Astrocyte of the hippocampus (primary cell): Measurements from ENCODE around the gene CYP4B1.
"Not testable (repeated sequence)": the region's sequence is repeated elsewhere in the genome, so short reads cannot be mapped to it uniquely, and the experiment has no call there.

Experiments
- DNase-seq: peaks from one replicate; pipeline ENCODE4 v3.0.0; 2011; ENCODE audit warnings: low read depth, low spot score

The CYP4B1 gene

DNA sequence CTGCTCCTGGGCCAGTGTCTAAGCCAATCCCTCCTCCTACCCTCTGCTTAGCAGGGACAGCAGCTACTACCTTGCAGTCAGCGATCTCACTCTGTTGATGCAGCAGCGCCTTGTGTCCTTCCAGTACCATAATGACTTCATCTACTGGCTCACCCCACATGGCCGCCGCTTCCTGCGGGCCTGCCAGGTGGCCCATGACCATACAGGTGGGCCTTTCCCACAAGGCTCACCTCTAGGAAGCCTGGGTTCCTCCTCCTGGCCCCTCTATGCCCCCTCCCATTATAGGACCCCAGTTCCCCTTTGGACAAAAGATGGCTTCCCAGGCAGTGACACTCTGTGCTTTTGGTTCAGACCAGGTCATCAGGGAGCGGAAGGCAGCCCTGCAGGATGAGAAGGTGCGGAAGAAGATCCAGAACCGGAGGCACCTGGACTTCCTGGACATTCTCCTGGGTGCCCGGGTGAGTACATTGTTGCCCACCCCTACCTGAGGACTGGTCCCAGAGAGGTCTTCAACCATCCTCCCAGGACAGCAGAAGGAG is 15.1 kb downstream of the CYP4B1 start:
- no peak for DNase-seq

- no peak for DNase-seq
Observed at GRCh38 chr1:46815133-46815532, 16.3 kb downstream of the CYP4B1 start.

DNA sequence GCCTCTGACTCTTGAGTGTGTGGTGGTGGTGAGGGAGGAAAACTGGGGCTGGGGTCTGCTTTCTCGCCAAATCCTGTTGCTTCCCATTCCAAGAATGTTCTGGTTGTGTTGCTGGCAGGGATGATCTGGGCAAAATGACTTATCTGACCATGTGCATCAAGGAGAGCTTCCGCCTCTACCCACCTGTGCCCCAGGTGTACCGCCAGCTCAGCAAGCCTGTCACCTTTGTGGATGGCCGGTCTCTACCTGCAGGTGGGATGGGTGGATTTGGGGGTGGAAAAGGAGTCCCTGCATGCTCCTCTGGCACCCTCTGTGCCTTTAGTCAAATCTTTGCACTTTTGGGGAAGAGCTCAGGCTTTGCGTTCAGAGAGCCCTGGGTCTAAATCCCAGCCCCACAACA is 18.1 kb downstream of the CYP4B1 start:
- DNase-seq = no peak

- DNase-seq = no peak
Observed at GRCh38 chr1:46817814-46818213, 19.0 kb downstream of the CYP4B1 start.

- no peak for DNase-seq
Observed at GRCh38 chr1:46818591-46818990, 19.7 kb downstream of the CYP4B1 start.

GRCh38 chr1:46819335-46819734 is 20.5 kb downstream of the CYP4B1 start:
- DNase-seq = no peak

DNA sequence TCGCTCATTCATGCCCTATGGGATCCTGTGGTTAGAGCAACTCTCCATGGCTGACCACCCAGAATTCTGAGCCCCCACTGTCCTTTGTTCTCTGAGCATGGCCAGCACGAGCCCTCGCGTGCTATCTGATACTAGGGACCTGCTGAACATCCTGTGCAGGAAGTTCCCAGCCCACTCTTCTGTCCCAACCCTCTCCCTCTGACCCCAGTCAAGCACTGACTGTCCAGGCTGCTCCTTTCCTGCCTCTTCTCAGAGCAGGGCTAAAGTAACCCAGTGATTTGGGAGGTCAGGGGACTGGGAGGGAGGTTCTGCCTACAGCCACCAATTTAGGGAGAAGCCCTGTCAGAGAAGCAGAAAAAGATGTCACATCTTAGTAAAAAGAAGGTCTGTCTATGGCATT is 21.2 kb downstream of the CYP4B1 start:
- DNase-seq = no peak

- no peak for DNase-seq
Observed at GRCh38 chr1:46820560-46821060, 21.8 kb downstream of the CYP4B1 start.

- DNase-seq = no peak
Observed at GRCh38 chr1:46822248-46822826, 23.5 kb downstream of the CYP4B1 start.

DNA sequence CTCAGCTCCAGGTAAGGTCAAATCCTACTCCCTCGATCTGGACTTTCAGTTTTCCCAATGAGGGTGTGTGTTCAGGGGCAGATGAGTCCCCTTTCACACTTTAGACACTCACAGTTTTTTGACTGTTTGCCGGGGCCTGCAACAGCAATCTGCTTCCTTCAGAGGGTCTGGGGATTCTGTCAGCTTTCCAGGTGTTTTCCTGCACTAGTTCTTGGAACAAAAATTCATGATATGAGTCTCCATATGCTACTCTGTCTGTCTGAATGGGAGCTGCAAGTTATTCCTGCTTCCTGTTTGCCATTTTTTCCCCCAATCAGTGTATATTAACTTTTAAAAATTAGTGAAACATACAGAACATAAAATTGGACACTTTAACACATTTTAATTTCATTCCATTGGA is 24.3 kb downstream of the CYP4B1 start:
- no peak for DNase-seq

DNA sequence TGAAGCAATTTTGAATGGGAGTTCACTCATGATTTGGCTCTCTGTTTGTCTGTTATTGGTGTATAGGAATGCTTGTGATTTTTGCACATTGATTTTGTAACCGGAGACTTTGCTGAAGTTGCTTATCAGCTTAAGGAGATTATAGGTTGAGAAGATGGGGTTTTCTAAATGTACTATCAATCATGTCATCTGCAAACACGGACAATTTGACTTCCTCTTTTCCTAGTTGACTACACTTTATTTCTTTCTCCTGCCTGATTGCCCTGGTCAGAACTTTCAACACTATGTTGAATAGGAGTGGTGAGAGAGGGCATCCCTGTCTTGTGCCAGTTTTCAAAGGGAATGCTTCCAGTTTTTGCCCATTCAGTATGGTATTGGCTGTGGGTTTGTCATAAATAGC is 28.0 kb downstream of the CYP4B1 start:
- DNase-seq = not testable (repeated sequence)

DNA sequence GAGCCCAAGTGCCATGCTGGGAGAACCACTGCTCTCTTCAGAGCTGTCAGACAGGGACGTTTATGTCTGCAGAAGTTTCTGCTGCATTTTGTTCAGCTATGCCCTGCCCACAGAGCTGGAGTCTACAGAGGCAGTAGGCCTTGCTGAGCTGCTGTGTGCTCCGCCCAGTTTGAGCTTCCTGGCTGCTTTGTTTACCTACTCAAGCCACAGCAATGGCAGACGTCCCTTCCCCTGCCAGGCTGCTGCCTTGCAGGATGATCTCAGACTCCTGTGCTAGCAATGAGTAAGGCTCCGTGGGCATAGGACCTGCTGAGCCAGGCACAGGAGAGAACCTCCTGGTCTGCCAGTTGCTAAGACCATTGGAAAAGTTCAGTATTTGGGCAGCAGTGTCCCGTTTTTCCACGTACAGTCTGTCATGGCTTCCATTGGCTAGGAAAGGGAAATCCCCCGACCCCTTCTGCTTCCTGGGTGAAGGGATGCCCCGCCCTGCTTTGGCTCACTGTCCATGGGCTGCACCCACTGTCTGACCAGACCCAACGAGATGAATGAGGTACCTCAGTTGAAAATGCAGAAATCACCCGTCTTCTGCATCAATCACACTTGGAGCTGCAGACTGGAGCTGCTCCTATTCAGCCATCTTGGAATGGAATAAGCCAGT is 31.9 kb downstream of the CYP4B1 start:
- no peak for DNase-seq

- not testable (repeated sequence) for DNase-seq
Observed at GRCh38 chr1:46835469-46835868, 36.6 kb downstream of the CYP4B1 start.

GRCh38 chr1:46846386-46846785 is 47.5 kb downstream of the CYP4B1 start:
- DNase-seq = not testable (repeated sequence)

DNA sequence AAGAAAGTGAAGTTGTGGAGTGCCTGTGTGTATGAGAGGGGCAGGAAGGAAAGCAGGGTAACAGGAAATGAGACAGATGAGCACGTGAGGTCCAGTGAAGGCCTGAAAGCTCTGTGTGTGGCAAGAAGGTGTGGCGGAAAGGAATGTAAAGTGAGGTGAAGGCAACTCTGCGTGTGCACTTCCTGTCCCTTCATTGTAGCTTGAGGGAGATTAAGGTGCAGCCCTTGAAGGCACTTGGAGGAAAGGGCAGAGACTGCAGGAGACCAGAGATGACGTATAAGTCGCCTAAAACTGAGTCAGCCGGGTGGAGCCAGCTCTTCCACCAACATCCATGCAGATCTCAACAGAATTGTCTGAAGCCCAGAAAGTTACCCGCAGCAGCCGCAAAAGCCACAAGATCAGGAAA is 58.8 kb downstream of the CYP4B1 start:
- not testable (repeated sequence) for DNase-seq

DNA sequence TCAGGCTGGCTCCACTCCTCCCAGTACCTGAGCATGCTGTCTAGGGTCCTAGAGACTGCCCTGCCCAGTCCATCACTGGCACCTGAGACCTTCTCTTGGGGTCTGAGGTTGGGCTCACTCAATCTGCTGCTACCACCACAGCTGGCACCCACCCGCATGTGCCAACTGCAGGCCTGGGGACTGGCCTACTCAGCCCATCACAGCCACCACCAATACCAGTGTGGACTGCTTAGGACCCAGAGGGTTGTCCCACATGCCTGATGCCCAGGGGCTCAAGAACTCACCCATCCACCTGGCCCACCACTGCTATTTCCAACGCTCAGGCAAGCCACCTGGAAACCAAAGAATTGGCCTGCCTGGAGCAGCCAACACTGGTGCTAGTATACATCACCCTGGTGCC is 63.5 kb downstream of the CYP4B1 start:
- no peak for DNase-seq
